ENCODE results near the gene OR51L1.

DNA sequence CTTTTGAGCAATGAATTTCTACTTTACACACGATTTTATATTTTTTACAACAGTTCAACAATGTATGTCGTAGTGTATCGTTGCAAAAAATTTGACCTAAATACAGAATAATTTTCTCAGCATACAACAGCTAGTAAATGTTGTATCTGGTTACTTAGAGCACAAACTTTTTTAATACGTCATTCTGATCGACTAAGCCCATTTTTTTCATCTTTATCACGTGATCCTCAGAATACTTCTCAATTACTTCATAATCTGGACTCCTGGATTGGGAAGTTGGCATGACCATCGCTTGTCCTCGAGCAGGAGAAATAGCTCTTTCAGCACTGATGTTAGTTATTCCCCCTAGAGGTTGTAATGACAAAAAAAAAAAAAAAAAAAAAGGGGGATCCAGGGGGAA lies 16.6 kb downstream of the OR51L1 start:
- TF ChIP-seq, protein P1, sequence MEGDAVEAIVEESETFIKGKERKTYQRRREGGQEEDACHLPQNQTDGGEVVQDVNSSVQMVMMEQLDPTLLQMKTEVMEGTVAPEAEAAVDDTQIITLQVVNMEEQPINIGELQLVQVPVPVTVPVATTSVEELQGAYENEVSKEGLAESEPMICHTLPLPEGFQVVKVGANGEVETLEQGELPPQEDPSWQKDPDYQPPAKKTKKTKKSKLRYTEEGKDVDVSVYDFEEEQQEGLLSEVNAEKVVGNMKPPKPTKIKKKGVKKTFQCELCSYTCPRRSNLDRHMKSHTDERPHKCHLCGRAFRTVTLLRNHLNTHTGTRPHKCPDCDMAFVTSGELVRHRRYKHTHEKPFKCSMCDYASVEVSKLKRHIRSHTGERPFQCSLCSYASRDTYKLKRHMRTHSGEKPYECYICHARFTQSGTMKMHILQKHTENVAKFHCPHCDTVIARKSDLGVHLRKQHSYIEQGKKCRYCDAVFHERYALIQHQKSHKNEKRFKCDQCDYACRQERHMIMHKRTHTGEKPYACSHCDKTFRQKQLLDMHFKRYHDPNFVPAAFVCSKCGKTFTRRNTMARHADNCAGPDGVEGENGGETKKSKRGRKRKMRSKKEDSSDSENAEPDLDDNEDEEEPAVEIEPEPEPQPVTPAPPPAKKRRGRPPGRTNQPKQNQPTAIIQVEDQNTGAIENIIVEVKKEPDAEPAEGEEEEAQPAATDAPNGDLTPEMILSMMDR (IDR thresholded peaks at IDR 0.05): no peak
- TF ChIP-seq POLR2A (IDR thresholded peaks at IDR 0.05): no peak
